Activated CD8-positive, alpha-beta memory T cell treated with anti-CD3 and anti-CD28 coated beads, Interleukin-2, amount 50 U/mL, for 4 hours (primary cell): ENCODE data around the gene RPL35A.
"Not testable (repeated sequence)": the region's sequence is repeated elsewhere in the genome, so short reads cannot be mapped to it uniquely, and the experiment has no call there.

Source experiments
- DNase-seq: peaks from one replicate; pipeline ENCODE4 v3.0.0-alpha.2; 2020

Gene RPL35A

DNA sequence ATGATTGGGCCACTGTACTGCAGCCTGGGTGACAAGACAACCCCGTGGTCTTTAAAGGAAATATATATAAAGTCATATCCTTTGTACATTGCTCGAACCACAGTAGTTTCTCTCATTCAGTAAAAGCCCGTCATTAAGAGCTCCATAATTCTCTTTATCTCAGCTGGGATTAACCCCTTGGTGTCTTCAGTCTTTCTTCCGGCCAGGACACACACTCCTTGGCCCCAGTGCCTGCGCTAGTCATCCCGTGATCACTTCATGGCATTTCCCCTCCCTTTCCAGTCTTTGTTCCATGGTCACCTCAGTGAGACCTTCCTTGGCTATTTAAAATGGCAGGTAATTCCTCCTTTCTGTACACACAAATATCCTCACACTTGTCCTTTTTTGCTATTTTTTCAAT is 3.3 kb downstream of the RPL35A start:
- no peak for DNase-seq

DNA sequence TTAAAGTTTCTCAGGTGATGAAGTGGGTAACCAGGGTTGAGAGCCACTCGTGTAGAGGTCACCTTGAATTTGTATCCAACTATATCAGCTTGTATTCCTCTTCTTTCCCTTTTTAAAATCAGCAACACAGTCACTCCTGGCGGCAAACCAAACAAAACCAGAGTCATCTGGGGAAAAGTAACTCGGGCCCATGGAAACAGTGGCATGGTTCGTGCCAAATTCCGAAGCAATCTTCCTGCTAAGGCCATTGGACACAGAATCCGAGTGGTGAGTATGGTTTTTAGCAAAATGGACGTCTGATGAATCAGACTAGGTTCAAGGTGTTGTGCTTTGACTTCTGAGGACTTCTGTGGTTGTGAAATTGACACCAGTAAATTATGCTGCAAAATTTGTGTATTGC is 3.9 kb downstream of the RPL35A start:
- no peak for DNase-seq

DNA sequence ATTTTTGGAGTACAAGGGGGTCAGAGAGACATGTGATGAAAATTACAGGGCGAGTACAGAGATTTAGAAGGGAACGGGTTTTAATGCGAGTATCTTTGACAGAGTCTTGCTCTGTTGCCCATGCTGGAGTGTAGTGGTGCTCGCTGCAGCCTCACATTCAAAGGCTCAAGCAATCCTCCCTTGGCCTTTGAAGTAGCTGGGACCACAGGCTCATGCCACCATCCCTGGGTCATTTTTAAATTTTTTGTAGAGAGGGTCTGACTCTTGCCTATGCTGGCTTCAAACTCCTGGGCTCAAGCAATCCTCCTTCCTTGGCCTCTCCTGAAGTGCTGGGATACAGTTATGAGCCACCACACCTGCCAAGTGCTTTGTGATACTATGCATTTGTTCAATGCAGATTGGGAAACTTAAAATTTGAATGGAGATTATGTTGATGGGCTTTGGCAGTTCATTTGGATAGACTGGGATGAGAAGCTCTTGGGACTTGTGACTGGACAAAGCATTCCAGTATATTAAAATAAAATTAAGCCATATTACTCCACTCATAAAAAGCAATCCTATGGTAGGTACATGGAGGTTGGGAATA is 6.0 kb downstream of the RPL35A start:
- DNase-seq, result no peak

GRCh38 chr3:197956626-197956988 is 6.6 kb downstream of the RPL35A start:
- no peak for DNase-seq

- DNase-seq, result no peak
These were observed 7.8 kb downstream of the RPL35A start for GRCh38 chr3:197957790-197958133.

- no peak for DNase-seq
These were observed 8.4 kb downstream of the RPL35A start for GRCh38 chr3:197958346-197958745.

GRCh38 chr3:197958848-197959247 is 8.9 kb downstream of the RPL35A start:
- not testable (repeated sequence) for DNase-seq

DNA sequence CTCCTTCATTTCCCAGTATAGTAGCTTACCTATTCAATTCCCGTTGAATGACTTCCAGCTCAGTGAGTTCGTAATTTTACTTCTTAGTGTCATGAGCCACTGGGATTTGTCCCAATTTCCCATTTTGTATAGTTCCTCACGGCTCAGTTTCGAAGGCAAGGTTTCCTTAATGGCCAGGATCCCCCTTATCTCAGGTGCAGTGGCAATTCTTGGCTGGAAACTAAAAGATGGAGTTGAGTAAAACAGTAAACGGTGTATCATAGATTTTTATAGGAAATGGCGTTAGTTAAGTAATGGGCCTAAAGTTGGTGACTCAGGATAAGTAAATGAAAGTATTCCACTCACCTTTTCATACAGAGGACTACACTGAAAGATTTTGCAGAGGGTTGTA is 9.5 kb downstream of the RPL35A start:
- no peak for DNase-seq

DNA sequence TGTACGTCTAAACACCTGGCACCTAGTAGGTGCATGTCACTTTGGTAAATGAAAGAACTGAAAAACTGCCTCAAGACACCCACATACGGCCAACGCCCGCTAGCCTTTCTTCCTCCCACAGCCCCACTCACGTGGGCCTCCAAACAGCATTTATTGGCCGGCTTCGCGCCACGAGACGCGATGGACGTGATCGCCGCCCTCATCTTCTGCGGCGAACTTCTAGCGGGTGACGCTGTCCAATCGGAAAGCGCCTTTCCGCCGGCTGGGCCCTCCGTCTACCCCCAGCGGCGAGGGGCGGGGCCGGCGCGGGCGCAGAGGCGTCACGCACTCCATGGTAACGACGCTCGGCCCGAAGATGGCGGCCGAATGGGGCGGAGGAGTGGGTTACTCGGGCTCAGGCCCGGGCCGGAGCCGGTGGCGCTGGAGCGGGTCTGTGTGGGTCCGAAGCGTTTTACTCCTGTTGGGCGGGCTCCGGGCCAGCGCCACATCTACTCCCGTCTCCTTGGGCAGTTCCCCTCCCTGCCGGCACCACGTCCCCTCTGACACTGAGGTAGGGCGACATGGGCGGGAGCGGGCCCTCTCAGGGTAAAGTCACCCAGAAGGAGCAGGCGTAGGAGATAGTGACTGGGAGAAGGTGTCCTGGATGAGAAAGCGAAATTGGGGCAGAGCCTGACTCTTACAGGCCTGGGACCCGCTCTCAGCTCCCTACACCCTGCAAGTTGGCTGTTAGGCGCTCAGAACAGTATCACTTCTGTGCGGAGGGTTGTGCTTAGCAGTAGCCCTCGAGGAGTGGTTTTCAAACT is 10.1 kb downstream of the RPL35A start, which contains the start of gene LMLN:
TSS of gene LMLN (plus strand) at position 327 of the 803 bp plus-strand sequence. CDS start at position 356, 29 bp downstream.
- DNase-seq, result peak; percentile 94

- peak; percentile 61 for DNase-seq
These were observed 10.9 kb downstream of the RPL35A start for GRCh38 chr3:197960694-197961581.

DNA sequence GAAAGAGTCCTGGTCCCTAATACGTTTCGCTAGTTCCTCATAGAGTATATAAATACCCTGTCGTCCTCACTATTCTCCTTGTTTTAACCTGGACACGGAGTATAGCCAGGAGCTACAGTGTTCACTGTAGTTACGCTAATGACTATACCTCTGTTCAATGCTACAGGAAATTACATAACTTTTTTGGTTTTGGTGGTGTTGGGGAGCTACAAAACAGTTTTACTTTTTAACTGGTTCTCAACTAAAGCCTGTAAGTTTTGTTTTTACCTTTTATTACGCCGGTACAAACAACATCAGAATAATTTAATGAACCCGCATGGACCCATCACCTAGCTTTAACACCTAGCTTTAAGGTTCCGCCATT is 11.6 kb downstream of the RPL35A start:
- no peak for DNase-seq

DNA sequence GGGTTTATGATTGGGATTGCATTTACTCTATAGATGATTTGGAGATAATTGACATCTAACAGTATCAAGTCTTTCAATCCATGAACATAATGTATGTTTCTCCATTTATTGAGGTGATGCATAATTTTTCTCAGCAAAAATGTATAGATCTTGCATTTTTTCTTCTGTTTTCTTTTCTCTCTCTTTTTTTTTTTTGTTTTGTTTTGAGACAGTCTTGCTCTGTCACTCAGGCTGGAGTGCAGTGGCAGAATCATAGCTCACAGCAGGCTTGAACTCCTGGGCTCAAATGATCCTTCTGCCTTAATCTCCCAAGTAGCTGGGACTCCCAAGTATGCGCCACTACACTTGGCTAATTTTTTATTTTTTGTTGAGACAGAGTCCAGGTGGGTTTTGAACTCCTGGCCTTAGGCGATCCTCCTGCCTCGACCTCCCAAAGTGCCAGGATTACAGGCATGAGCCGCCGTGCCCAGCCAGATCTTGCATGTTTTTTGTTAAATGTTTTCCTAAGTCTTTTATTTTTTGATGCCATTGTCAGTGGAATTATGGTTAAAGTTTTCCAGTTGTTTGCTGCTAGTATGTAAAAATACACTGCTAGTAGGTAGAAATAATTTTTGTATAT is 13.1 kb downstream of the RPL35A start:
- DNase-seq, result no peak

DNA sequence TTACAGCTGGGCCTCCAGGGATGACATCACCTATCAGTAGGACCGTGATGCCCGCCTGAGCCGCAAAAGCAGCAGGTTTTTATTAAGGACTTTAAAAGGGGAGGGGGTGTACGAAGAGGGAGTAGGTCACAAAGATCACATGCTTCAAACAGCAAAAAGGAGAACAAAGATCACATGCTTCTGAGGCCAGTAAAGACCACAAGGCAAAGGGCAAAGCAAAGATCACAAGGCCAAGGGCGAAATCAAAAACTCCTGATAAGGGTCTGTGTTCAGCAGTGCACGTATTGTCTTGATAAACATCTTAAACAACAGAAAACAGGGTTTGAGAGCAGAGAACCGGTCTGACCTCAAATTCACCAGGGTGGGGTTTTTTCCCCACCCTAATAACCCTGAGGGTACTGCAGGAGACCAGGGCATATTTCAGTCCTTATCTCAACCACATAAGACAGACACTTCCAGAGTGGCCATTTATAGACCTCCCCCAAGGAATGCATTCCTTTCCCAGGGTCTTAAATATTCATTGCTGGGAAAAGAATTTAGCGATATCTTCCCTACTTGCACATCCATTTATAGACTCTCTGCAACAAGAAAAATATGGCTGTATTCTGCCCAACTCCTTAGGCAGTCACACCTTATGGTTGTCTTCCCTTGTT is 17.5 kb downstream of the RPL35A start:
- not testable (repeated sequence) for DNase-seq

DNA sequence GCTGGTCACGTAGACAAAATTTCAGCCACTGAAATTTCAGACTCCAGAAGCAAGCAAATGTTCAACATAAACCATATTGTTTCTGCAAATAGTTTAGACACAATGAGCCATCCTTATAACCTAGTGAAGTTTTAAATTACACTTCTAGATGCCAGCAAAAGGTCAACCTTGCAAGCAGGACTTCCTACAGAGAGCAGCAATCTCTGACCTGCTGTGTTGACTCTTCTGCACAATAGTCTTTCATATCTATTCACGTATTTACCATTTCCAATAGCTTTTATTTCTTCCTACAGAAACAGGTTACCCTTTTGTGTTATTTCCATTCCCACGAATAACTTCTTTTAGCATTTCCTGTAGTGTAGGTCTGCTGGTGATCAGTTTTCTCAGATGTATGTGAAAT is 20.6 kb downstream of the RPL35A start:
- no peak for DNase-seq

- no peak for DNase-seq
These were observed 24.0 kb downstream of the RPL35A start for GRCh38 chr3:197974016-197974415.

GRCh38 chr3:197975311-197975710 is 25.3 kb downstream of the RPL35A start:
- DNase-seq, result no peak

- no peak for DNase-seq
These were observed 33.1 kb downstream of the RPL35A start for GRCh38 chr3:197983076-197983475.

GRCh38 chr3:197989651-197990050 is 39.7 kb downstream of the RPL35A start:
- DNase-seq, result no peak

- no peak for DNase-seq
These were observed 44.7 kb downstream of the RPL35A start for GRCh38 chr3:197994736-197995135.

- no peak for DNase-seq
These were observed 46.9 kb downstream of the RPL35A start for GRCh38 chr3:197996855-197997254.

DNA sequence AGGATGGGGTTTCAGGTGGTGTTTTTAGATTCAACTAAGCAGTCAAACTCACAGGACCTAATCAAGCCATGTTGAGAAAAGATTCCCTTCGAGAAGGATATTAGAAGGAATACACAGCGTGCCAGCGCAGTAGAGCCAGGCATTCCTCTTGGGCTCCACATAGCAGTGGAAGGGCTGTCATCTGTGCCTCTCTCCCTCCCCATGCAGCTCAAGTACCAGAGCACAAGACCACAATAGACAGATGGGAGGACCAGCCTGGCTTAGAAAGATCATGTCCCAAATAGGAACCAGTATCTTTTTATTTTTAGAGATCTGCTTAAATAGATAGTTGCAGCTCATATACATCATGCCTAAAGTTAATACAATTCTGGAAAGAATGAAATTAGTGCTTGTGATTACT is 47.9 kb downstream of the RPL35A start:
- DNase-seq, result no peak
